HUES6 (cell line): ENCODE results near the gene RRP36.
"Not testable (repeated sequence)": the region's sequence is repeated elsewhere in the genome, so short reads cannot be mapped to it uniquely, and the experiment has no call there.

Source experiments
- H3K27ac ChIP-seq: 2 replicates; pipeline ENCODE4 v1.7.0; 2013; ENCODE audit warnings: low read depth, mild to moderate bottlenecking, low read length, inconsistent platforms
- H3K27me3 ChIP-seq: 2 replicates; pipeline ENCODE4 v1.6.1; 2013; ENCODE audit warnings: low read length; ENCODE audit not compliant: control insufficient read depth, insufficient read depth
- H3K36me3 ChIP-seq: 2 replicates; pipeline ENCODE4 v1.6.1; 2013; ENCODE audit warnings: low read length; ENCODE audit not compliant: control insufficient read depth, insufficient read depth
- H3K4me1 ChIP-seq: 2 replicates; pipeline ENCODE4 v1.6.1; 2013; ENCODE audit warnings: low read length; ENCODE audit not compliant: control insufficient read depth, insufficient read depth
- H3K4me3 ChIP-seq: 2 replicates; pipeline ENCODE4 v1.5.1; 2013; ENCODE audit warnings: low read depth, low read length
- H3K9ac ChIP-seq: one replicate; pipeline ENCODE4 v1.6.1; 2013; ENCODE audit warnings: mild to moderate bottlenecking, low read length
- H3K9me3 ChIP-seq: 2 replicates; pipeline ENCODE4 v1.6.1; 2013; ENCODE audit warnings: low read depth, low read length; ENCODE audit not compliant: control insufficient read depth, insufficient read depth

The RRP36 gene

DNA sequence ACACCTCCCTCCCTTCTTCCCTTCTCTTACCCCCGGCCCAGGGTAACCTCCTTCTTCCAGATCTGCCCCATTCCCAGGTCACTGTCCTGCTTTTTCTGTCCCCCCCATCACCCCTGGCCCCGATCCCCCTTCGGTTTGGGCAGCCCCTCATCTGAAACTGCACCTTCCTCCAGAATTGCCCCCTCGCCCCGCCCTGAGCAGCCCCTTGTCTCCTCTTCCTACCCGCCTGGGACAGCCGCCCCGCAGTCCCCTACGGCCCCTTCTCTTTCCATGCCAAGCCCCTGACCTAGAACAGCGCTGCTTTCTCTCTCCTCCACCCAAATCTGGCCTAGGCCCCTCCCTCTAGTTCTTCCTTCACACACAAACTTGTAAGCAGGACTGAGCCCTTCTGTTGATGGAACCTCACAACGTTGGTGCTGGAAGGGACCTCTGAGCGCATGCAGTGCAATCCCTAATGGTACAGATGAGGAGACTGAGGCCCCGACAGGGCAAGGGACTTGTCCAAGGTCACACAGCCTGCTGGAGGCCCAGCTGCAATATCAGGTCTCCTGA is 36.4 kb upstream of the RRP36 start:
- Histone ChIP-seq H3K36me3 (peaks cover 12% of the 10 kb centered on the region), H3K9me3 (no peaks in the 10 kb centered on the region), H3K4me3 (peak overlapping the region; percentile 73), H3K27me3 (no peaks in the 10 kb centered on the region), H3K27ac (no peak overlapping the region), H3K4me1 (peaks cover 3% of the 10 kb centered on the region; the same call in 1 of the 2 replicates), H3K9ac (peak overlapping the region; percentile 64)

DNA sequence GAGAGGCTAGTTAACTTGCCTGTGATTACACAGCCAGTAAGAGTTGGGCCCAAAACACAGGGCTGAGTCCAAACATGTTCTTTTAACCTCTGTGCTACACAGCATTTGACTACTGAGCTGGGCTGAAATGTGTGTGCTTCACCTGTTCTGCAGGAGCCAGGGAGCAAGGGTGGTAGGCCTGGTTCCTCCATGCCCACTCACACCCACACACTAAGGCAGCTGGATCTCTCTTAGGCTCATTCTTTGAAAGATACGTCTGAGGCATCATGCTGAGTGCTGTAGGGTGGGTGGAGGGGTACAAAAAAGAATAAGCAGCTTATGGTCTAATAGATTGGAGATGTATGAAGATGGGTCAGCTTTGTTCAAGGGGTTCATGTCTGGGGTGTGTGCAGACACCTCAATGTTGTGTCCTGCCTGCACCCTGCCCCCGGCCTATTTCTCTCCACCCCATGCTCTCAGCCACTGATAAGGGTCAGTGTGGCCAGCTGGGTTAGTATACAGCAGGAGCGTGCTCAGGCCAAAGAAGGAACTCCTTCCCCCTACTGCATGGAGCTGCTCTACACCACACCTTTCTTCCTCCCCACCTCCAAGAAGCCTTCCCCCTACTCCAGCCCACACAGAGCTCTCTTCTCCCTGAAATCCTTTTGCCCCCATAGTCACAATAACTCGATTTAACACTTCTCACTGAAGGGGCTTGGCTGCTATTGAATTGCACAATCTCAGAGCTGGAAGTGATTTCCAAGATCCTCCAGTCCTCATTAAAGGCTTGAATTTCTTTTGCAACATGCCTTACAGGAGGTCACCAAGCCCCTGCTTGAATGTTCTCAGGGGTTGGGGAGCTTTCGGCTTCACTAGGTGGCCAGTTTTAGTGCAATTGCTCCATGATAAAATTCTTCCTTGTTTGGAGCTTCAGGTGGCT is 33.6 kb upstream of the RRP36 start:
- H3K9me3 ChIP-seq = no peaks in the 10 kb centered on the region
- H3K27me3 ChIP-seq = no peaks in the 10 kb centered on the region
- no peak overlapping the region for H3K27ac ChIP-seq
- no peak overlapping the region for H3K4me3 ChIP-seq
- no peak overlapping the region for H3K9ac ChIP-seq
- peaks cover 3% of the 10 kb centered on the region; the same call in 1 of the 2 replicates for H3K4me1 ChIP-seq
- H3K36me3 ChIP-seq = peaks cover 28% of the 10 kb centered on the region

DNA sequence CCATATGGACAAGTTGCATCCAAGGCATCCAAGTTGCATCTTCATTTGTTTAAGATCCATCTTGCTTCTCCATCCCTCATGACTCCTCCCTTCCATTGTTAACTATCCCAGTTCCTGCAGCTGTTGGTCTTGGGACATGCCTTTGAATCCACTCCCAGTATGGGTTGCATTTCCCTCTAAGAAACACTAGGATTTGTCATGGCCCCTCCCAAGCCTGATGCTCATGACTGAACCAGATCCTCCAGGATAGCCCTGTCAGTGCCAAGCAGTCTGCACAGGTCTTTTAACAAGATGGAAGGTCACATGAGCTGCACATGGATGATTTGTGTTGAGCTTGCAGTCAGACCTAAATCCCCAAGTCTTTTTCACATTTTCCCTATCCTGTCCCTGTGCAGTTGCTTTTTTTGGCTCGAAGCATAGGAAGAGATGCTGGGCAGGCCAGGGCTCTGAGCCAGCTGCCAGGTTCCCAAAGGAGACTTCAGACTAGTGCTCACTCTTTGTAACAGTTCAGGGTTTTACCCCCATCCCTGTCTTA is 32.9 kb upstream of the RRP36 start:
- Histone ChIP-seq H3K4me1 (peaks cover 3% of the 10 kb centered on the region; the same call in 1 of the 2 replicates), H3K36me3 (peaks cover 28% of the 10 kb centered on the region), H3K27ac (no peak overlapping the region), H3K9ac (no peak overlapping the region), H3K4me3 (no peak overlapping the region), H3K27me3 (no peaks in the 10 kb centered on the region), H3K9me3 (no peaks in the 10 kb centered on the region)

DNA sequence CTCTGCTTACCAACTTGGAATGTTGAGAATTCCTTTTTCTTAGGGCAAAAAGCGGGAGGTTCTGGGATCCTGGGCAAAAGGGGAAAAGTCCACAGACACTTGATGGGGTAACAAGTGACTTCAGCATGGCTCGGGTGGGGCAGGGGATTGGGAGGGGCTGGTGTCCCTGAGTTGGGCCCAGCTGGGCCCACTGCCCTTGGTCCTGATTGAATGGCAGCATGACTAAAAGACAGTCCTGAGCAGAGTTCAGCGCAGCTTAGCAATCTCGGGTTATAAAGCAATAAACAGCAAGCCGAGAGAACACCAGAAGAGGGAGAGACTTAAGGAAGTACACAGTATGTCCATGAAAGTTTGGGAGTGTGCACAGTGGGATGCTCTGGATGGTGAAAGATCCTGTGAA is 31.5 kb upstream of the RRP36 start:
- H3K36me3 ChIP-seq = peaks cover 28% of the 10 kb centered on the region
- no peaks in the 10 kb centered on the region for H3K9me3 ChIP-seq
- H3K9ac ChIP-seq = no peak overlapping the region
- no peak overlapping the region for H3K4me3 ChIP-seq
- H3K27ac ChIP-seq = no peak overlapping the region
- no peaks in the 10 kb centered on the region for H3K27me3 ChIP-seq
- H3K4me1 ChIP-seq = peaks cover 3% of the 10 kb centered on the region; the same call in 1 of the 2 replicates

DNA sequence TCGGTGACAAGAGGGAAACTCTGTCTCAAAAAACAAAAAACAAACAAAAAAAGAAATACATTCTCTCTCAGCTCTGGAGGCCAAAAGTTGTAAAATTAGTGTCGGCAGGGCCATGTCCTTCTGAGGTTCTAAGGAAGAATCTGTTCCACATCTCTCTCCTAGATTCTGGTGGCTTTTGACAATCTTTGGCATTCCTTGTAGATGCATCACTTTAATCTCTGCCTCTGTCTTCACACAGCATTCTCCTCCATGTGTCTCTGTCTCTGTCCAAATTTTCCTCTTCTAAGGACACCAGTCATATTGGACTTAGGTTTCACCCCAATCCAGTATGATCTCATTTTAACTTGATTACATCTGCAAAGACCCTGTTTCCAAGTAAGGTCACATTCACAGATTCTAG is 28.0 kb upstream of the RRP36 start:
- H3K4me3 ChIP-seq = no peak overlapping the region
- no peaks in the 10 kb centered on the region for H3K27me3 ChIP-seq
- H3K27ac ChIP-seq = no peak overlapping the region
- H3K9me3 ChIP-seq = no peaks in the 10 kb centered on the region
- no peak overlapping the region for H3K9ac ChIP-seq
- no peaks in the 10 kb centered on the region for H3K4me1 ChIP-seq
- H3K36me3 ChIP-seq = peaks cover 28% of the 10 kb centered on the region

DNA sequence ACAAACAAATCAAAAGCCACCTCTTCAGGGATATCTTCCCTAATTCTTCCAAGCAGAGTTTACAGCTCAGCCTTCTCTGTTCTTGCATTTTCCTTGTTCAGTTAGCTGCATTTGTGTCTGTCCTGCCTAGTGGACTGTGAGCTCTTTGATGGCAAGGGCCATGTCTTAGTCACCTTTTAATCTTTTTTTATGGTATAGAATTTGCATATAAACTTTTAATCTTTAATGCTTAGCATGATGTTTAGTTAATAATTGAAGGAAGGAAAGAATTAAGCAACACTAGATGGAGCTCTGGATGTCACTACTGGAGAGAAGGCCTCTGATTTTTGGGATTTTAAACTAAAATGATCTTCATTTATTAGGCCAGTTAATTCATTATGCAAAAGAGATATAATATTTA is 24.9 kb upstream of the RRP36 start:
- H3K27ac ChIP-seq = no peak overlapping the region
- H3K36me3 ChIP-seq = peaks cover 4% of the 10 kb centered on the region; the same call in 1 of the 2 replicates
- no peak overlapping the region for H3K9ac ChIP-seq
- no peaks in the 10 kb centered on the region for H3K4me1 ChIP-seq
- no peak overlapping the region for H3K4me3 ChIP-seq
- H3K9me3 ChIP-seq = no peaks in the 10 kb centered on the region
- H3K27me3 ChIP-seq = no peaks in the 10 kb centered on the region

DNA sequence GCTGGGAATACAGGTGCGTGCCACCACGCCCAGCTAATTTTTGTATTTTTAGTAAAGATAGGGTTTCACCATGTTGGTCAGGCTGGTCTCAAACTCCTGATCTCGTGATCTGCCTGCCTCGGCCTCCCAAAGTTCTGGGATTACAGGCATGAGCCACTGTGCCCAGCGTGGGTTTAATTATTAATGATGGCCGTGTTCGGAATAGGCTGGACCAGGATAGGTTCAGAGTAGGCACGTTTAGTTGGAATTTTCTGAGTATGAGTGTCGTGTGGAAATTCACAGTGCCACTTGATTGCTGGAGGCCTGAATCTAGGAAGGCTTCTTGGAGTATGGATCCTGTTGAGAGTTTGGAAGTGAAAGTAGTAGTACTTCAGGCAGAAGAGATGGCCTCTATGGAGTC is 23.2 kb upstream of the RRP36 start:
- not testable (repeated sequence) for H3K9ac ChIP-seq, H3K27ac ChIP-seq, H3K27me3 ChIP-seq, H3K4me3 ChIP-seq, H3K4me1 ChIP-seq, H3K36me3 ChIP-seq, H3K9me3 ChIP-seq

DNA sequence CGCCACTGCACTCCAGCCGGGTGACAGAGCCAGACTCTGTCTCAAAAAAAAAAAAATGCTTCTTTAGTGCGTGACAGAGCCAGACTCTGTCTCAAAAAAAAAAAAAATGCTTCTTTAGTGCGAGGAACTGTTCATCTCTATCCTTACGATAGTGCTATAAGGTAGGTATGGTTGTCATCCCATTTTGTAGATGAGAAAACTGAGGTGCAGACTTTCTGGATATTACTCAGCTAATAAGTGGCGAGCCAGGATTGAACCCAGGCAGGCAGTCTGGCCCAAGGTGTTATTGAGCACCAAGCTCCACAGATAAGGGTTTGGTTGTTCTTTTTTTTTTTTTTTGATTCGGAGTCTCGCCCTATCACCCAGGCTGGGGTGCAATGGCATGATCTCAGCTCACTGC is 19.6 kb upstream of the RRP36 start:
- H3K9me3 ChIP-seq = no peaks in the 10 kb centered on the region
- H3K9ac ChIP-seq = no peak overlapping the region
- H3K4me3 ChIP-seq = no peak overlapping the region
- H3K27ac ChIP-seq = no peak overlapping the region
- no peaks in the 10 kb centered on the region for H3K4me1 ChIP-seq
- no peaks in the 10 kb centered on the region for H3K27me3 ChIP-seq
- H3K36me3 ChIP-seq = peaks cover 8% of the 10 kb centered on the region

DNA sequence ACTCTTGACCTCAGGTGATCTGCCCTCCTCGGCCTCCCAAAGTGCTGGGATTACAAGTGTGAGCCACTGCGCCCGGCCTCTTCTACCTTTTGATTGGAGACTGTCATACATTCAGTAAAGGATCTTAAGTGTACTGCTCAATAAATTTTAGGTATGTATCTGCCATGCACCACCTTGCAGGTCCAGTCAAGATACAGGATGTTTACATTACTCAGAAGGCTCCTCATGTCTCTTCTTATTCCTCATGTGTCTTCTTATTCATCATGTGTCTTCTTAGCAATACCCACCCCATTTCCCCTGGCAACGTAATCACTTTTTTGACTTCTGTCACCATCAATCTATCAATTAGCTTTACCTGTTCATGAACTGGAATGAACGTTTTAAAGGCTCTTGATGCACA is 15.6 kb upstream of the RRP36 start:
- H3K4me1 ChIP-seq = no peaks in the 10 kb centered on the region
- H3K9ac ChIP-seq = no peak overlapping the region
- no peaks in the 10 kb centered on the region for H3K9me3 ChIP-seq
- H3K27ac ChIP-seq = no peak overlapping the region
- H3K4me3 ChIP-seq = no peak overlapping the region
- peaks cover 48% of the 10 kb centered on the region for H3K36me3 ChIP-seq
- H3K27me3 ChIP-seq = no peaks in the 10 kb centered on the region

DNA sequence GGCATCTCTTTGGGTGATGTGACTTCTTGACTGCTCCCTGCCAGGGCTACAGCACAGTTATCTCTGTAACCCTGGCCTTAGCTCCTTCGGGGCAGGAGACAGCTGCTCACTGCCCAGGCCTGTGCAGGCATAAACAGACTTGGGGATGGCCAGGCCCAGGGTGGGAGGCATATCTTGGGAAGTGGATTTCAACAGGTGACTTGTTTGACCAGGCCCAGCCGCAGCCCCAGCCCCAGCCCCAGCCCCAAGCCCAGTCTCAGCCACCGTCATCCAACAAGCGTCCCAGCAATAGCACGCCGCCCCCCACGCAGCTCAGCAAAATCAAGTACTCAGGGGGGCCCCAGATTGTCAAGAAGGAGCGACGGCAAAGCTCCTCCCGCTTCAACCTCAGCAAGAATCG is 15.2 kb upstream of the RRP36 start:
- Histone ChIP-seq H3K27ac (no peak overlapping the region), H3K36me3 (peaks cover 53% of the 10 kb centered on the region), H3K27me3 (no peaks in the 10 kb centered on the region), H3K9ac (no peak overlapping the region), H3K4me3 (no peak overlapping the region), H3K4me1 (no peaks in the 10 kb centered on the region), H3K9me3 (no peaks in the 10 kb centered on the region)

DNA sequence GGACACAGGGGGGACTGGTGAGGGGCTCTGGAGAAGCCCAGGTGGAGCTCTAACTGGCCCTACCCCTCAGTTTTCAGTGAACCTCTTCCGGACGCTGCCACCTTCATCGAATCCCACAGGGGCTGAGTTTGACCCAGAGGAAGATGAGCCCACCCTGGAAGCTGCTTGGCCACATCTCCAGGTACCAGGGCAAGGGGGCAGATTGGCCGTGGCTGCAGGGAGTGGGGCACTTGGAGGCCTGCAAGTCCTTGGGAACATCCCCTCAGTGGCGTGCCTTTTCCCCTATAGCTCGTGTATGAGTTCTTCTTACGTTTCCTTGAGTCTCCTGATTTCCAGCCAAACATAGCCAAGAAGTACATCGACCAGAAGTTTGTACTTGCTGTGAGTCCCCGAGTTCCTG is 14.3 kb upstream of the RRP36 start:
- Histone ChIP-seq H3K36me3 (peaks cover 61% of the 10 kb centered on the region), H3K4me3 (no peak overlapping the region), H3K27ac (no peak overlapping the region), H3K27me3 (no peaks in the 10 kb centered on the region), H3K9ac (no peak overlapping the region), H3K9me3 (no peaks in the 10 kb centered on the region), H3K4me1 (no peaks in the 10 kb centered on the region)
